ENCODE results near the gene EPO.
"Not testable (repeated sequence)": the region's sequence is repeated elsewhere in the genome, so short reads cannot be mapped to it uniquely, and the experiment has no call there.

Gene EPO

GRCh38 chr7:100705753-100706671 is 14.3 kb upstream of the EPO start, which contains the start of gene POP7:
POP7 (plus strand) TSS chr7:100706121; CDS start chr7:100706831, 710 bp downstream.
- peak; percentile 99 for DNase-seq

GRCh38 chr7:100706672-100707311 is 13.5 kb upstream of the EPO start:
- no peak for DNase-seq

DNA sequence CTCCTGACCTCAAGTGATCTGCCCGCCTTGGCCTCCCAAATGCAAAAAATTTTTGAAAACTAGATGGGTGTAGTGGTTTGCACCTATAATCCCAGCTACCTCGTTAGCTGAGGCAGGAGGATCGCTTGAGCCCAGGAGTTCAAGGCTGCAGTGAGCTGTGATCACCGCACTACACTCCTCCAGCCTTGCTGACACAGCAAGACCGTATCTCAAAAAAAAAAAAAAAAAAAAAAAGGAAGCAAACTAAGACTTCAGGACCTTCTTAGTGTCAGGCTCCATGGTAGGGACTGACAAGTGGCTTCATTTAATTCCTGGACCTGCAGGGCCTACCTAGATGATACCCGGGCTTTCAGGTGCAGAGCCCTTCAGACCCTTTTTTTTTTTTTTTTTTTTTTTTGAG is 11.9 kb upstream of the EPO start:
- no peak for DNase-seq

DNA sequence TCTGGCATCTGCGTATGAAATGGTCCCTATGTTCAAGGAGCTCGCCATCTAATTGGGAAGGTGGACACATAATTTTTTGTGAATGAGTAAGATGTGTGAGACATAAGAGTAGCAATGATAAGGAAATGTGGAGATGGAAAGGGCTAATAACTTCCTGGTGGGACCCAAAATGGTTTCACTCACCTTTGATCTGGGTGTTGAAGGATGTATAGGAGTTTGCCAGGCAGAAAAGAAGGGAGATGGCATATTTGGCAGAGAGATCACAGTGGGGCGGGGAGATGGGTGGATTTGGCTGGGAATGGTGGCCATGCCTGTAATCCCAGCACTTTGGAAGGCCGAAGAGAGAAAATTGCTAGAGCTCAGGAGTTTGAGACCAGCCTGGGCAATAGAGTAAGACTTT is 9.8 kb upstream of the EPO start:
- no peak for DNase-seq

DNA sequence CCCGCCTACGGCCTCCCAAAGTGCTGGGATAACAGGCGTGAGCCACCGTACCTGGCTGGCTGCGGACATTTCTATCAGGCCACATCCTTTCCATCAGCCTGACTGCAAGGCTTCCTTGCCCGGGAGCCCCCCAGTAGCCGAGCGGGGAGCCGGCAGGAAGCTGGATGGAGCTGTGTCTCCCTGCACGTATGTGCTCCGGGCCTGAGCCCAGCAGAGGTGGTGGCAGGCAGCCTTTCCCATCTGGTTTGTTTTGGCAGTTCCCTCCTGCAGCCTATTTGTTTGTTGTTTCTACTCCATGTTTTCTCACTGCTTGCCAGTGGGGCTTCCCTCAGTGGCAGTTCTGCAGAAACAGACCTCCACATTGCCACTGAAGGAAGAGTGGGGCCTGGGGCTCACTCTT is 8.9 kb upstream of the EPO start:
- no peak for DNase-seq

DNA sequence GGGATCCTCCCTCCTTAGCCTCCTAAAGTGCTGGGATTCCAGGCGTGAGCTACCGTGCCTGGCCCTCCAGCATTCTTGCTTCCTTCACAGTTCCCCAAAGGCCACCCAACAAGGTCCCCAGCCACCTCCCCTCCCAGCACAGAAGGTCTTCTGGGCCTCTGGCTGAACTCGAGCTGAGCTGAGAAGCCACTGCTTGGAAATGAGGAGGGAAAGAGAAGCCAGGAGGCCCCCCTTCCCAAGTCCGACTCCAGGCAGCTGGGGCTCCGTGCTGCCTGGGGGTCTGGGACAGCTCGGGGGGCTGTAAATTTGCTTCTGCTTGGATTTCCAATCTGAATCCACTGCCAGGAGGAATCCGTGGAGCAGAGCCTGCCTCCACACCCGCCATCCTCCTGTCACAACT is 5.5 kb upstream of the EPO start:
- DNase-seq = no peak

DNA sequence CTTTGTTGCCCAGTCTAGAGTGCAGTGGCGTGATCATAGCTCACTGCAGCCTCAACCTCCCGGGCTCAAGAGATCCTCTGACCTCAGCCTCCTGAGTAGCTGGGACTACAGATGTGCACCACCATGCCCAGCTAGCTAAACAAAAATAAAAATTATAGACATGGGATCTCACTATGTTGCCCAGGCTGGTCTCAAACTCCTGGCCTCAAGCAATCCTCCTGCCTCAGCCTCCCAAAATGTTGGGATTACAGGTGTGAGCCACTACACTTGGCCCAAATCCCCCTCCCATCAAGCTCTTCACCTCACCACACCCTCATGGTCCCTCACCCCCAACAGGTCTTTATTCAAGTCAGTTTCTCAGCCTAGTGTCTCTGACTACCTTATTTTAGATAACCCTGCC is 3.2 kb upstream of the EPO start:
- not testable (repeated sequence) for DNase-seq

DNA sequence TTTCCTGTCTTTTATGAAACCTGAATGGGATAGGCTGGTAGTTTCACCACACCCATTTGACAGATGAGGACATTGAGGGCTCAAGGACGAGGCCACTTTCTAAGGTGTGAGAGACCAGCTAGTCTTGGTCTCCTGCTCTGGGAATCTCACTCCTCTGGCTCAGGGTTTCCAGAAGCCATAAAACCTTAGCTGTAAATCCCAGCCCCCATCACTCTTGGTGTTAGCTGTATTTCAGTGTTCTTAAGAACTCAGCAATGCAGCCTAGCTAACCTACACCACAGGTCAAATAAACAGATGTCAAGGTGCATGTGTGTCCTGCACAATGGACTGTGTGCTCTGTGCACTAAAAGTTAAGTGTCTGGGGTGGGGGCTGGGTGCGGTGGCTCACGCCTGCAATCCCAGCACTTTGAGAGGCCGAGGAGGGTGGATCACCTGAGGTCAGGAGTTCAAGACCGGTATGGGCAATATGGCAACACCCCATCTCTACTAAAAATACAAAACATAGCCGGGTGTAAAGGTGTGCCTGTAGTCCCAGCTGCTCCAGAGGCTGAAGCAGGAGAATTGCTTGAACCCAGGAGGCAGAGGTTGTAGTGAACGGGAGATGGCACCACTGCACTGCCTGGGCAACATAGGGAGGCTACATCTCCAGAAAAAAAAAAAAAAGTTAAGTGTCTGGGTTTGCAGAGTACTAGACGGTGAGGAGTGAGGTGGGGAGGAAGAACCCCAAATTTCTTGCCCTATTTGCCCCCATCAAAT is 567 bp upstream of the EPO start:
- no peak for DNase-seq

- DNase-seq = no peak
These were observed 620 bp downstream of the EPO start for GRCh38 chr7:100720671-100721504.

DNA sequence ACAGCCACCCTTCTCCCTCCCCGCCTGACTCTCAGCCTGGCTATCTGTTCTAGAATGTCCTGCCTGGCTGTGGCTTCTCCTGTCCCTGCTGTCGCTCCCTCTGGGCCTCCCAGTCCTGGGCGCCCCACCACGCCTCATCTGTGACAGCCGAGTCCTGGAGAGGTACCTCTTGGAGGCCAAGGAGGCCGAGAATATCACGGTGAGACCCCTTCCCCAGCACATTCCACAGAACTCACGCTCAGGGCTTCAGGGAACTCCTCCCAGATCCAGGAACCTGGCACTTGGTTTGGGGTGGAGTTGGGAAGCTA is 1.2 kb downstream of the EPO start:
- no peak for DNase-seq

- no peak for DNase-seq
These were observed 2.4 kb downstream of the EPO start for GRCh38 chr7:100722480-100723212.

DNA sequence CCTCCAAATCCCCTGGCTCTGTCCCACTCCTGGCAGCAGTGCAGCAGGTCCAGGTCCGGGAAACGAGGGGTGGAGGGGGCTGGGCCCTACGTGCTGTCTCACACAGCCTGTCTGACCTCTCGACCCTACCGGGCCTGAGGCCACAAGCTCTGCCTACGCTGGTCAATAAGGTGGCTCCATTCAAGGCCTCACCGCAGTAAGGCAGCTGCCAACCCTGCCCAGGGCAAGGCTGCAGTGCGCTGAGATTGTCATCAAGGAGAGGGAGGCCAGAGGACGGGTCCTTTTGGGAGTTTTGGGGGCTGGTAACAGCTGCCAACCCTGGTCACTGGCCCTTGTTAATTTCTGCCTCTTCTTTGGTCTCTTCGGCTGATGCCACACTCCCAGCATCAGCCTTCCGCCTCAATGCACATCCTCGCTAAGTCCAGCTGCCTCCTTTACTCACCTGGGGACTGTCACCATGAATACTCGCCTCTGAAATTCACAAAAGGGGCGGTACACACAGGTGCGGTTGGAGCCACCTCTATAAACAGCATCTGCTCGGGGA is 3.5 kb downstream of the EPO start:
- no peak for DNase-seq

DNA sequence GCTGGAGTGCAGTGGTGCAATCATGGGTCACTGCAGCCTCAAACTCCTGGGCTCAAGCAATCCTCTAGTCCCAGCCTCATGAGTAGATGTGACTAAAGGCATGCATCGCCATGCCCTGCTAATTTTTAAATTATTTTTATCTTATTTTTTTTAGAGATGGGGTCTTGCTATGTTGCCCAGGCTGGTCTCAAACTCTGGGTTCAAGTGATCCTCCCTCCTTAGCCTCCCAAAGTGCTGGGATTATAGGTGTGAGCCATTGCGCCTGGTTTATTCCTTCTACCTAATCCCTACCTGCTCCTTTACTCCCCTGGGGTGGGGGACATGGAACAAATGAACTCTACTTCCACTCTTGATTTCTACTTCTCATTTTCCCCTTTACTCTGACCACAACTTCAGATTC is 4.1 kb downstream of the EPO start:
- DNase-seq = not testable (repeated sequence)

DNA sequence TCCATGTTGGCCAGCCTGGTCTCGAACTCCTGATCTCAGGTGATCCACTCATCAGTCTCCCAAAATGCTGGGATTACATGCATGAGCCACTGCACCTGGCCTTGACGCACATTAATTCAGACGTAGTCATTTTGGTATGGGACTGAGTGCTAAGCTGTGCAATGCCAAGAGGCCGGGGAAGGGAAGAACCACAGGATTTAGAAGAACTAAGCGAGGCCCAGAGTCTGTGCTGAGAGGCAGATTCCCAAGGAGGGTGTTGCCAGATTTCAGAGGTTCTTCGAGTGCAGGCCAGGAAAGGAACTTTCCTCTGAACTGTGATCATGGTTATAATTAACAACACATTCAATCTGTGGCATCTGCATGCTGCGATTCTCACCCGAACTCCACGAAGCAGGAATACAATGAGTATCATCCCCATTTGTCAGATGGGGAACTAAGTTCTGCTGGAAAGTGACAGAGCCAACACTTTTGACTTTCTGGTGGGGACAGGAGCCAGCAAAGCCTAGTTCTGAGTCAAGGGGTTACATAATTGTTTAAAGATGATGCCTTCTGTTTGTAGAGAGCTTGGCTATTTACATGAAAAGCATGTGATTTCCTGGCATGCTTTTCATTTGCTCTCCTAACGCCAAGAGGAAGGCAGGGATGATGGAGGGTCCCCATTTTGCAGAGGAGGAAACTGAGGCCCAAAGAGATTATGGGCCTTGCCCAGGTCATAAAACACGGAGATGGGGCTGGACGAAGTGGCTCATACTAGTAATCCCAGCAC is 6.9 kb downstream of the EPO start:
- no peak for DNase-seq

DNA sequence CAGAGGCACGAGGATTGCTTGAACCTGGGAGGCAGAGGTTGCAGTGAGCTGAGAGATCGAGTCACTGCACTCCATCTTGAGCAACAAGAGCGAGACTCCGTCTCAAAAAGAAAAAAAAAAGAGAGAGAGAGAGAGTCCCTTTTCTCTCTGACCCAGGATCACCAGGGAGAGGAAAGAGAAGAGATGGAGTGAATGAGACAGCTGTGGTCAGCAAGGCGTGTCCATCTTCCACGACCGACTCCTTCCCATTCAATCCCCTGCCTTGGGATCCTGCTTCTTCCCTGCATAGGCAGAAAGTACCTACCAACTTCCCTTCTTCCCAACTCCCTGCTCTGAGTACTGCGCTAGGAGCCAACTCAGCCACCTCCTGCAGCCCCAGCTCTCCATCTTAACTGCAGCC is 7.9 kb downstream of the EPO start:
- DNase-seq = no peak

- DNase-seq = no peak
These were observed 10.0 kb downstream of the EPO start for GRCh38 chr7:100730136-100730800.

GRCh38 chr7:100731937-100732636 is 11.8 kb downstream of the EPO start:
- no peak for DNase-seq

DNA sequence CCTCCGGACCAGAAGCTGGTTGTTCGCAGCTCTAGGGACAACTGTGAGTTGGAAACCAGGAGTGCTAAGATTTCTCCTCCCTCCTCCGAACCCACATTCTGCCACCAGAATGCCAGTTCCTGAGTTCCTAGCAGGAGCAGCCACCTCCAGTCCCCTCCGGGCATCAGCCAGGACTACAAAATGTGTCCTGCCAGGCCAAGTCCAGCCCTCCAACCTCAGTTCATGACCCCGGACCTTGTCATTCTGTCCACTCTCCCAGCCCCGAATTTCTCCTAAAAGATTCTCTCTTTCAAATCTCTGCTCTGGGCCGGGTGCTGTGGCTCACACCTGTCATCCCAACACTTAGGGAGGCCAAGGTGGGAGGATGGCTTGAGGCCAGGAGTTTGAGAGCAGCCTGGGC is 15.5 kb downstream of the EPO start:
- no peak for DNase-seq

DNA sequence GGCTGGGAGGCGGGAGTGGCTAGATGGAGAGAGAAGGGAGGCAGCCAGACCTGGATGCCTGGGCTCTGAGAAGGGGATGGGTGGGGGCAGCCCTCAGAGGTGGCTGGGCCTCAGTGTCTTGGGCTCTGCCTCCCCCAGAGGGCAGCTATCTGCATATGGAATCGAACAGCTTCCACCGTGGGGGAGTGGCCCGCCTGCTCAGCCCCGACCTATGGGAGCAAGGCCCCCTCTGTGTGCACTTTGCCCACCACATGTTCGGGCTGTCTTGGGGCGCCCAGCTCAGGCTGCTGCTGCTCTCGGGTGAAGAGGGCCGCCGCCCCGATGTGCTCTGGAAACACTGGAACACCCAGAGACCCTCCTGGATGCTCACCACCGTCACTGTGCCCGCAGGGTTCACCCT is 16.4 kb downstream of the EPO start:
- DNase-seq = no peak

DNA sequence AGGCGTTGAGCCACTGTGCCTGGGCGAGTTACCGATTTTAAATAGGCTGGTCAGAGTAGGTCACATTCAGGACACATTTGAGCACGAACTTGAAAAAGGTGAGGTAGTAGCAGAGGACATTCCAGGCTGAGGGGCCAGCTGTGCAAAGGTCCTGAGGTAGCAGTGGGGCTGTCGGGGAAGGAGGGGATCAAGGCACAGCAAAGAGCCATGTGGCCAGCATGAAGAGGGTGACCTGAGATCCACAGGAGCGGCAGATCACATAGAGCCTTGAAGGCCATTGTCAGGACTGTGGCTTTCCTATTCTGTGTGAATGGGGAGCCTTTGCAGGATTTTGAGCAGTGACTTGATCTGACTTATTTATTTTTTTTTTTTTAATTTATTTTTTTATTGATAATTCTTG is 19.7 kb downstream of the EPO start:
- no peak for DNase-seq
